B cell (primary cell): ENCODE results near the gene IBSP. TPM values are rescaled to one million over a fixed set of nuclear protein-coding genes. Genes with fewer than 3 reads are reported as not detected.

Experiments
- ATAC-seq: fragments of 200-7000 bp; cut with Tn5 transposase; one replicate; pipeline ENCODE4 v1.10.0; 2021; ENCODE audit warnings: low read depth, mild to moderate bottlenecking, moderate number of reproducible peaks, moderate library complexity
- CTCF ChIA-PET: fragments of 350-600 bp; sonication (Branson Sonifier 250); formaldehyde crosslinking; loops from one replicate; lab custom pipeline; 2021; ENCODE audit warnings: antibody characterized with exemption, inconsistent platforms; lab: Charles Lee
- POLR2A ChIA-PET: fragments of 350-600 bp; sonication (Branson Sonifier 250); formaldehyde crosslinking; loops from one replicate; lab custom pipeline; 2021; ENCODE audit warnings: antibody characterized with exemption; lab: Charles Lee
- DNase-seq: peaks from one replicate; pipeline ENCODE4 v3.0.0; 2013
- H2AFZ ChIP-seq: 2 replicates; pipeline ENCODE4 v1.6.1; 2012; ENCODE audit warnings: mild to moderate bottlenecking, low read depth, low read length; ENCODE audit not compliant: insufficient read depth, poor library complexity, severe bottlenecking
- H3K27ac ChIP-seq, 2 donors: 1 replicate in 1 of 2; 2 replicates in 1 of 2; pipeline ENCODE4 v1.5.1; 2012 to 2013; ENCODE audit warnings: low read length in 2 of 2, mild to moderate bottlenecking in 2 of 2, moderate library complexity in 1 of 2
- H3K27me3 ChIP-seq, 4 experiments: fragments of 200-600 bp in 1 of 4; sonication (generic) in 1 of 4; replicated peaks in 1 of 4; 1 replicate in 2 of 4; 2 replicates in 2 of 4; pipeline versions ENCODE4 v1.6.1 to v1.7.0; 2013 to 2016; ENCODE audit warnings: low read length in 3 of 4, mild to moderate bottlenecking in 2 of 4, mixed read lengths in 1 of 4, moderate library complexity in 1 of 4; ENCODE audit not compliant: insufficient read depth in 4 of 4, control insufficient read depth in 3 of 4; ENCODE audit errors: control extremely low read depth in 1 of 4
- H3K36me3 ChIP-seq, 2 experiments: replicated peaks in 1 of 2; 1 replicate in 1 of 2; 2 replicates in 1 of 2; pipeline versions ENCODE4 v1.6.1 to v1.7.1; 2013; ENCODE audit warnings: low read length in 1 of 2; ENCODE audit not compliant: insufficient read depth in 2 of 2, control insufficient read depth in 1 of 2; ENCODE audit errors: control extremely low read depth in 1 of 2, extremely low read depth in 1 of 2
- H3K4me1 ChIP-seq, 2 donors: fragments of 200-600 bp in 1 of 2; sonication (generic) in 1 of 2; 1 replicate in 1 of 2; 2 replicates in 1 of 2; pipeline versions ENCODE4 v1.5.1 to v1.6.1; 2013 to 2017; ENCODE audit warnings: low read length in 2 of 2; ENCODE audit not compliant: control insufficient read depth in 2 of 2, insufficient read depth in 2 of 2
- H3K4me2 ChIP-seq: replicated peaks from 2 replicates; pipeline ENCODE3; 2012; ENCODE audit warnings: mild to moderate bottlenecking, low read depth, low read length; ENCODE audit not compliant: poor library complexity, severe bottlenecking
- H3K4me3 ChIP-seq, 5 experiments: fragments of 200-600 bp in 1 of 5; sonication (generic) in 1 of 5; 1 replicate in 3 of 5; 2 replicates in 2 of 5; pipeline versions ENCODE4 v1.5.1 to v1.7.0; 2011 to 2016; ENCODE audit warnings: low read length in 4 of 5, mild to moderate bottlenecking in 4 of 5, low read depth in 2 of 5, control low read depth in 1 of 5, moderate library complexity in 1 of 5; ENCODE audit not compliant: insufficient read depth in 1 of 5; ENCODE audit errors: control extremely low read depth in 1 of 5, extremely low read depth in 1 of 5
- H3K79me2 ChIP-seq: fragments of 200-600 bp; sonication (generic); one replicate; pipeline ENCODE4 v1.6.0; 2016; ENCODE audit warnings: low read length; ENCODE audit not compliant: control insufficient read depth, insufficient read depth
- H3K9ac ChIP-seq: fragments of 200-600 bp; sonication (generic); 2 replicates; pipeline ENCODE4 v1.6.1; 2017; ENCODE audit warnings: mild to moderate bottlenecking, low read length, moderate library complexity
- H3K9me3 ChIP-seq, 3 donors: one replicate each; pipeline versions ENCODE4 v1.6.1 to v1.7.1; 2013; ENCODE audit warnings: low read length in 2 of 3; ENCODE audit not compliant: control insufficient read depth in 2 of 3, insufficient read depth in 1 of 3; ENCODE audit errors: control extremely low read depth in 1 of 3
- H4K20me1 ChIP-seq: 2 replicates; pipeline ENCODE4 v1.6.0; 2012; ENCODE audit warnings: mild to moderate bottlenecking, low read length; ENCODE audit not compliant: insufficient read depth, control insufficient read depth, poor library complexity, severe bottlenecking
- H3K27ac Mint-ChIP-seq: one replicate; pipeline ENCODE4 v1.8.0; 2021; ENCODE audit warnings: mixed read lengths
- H3K27me3 Mint-ChIP-seq: one replicate; pipeline ENCODE4 v1.8.0; 2021; ENCODE audit warnings: mixed read lengths
- H3K4me1 Mint-ChIP-seq: one replicate; pipeline ENCODE4 v1.8.0; 2021; ENCODE audit warnings: mixed read lengths
- H3K4me3 Mint-ChIP-seq: one replicate; pipeline ENCODE4 v1.8.0; 2021; ENCODE audit warnings: mixed read lengths
- H3K9me3 Mint-ChIP-seq: one replicate; pipeline ENCODE4 v1.8.0; 2022; ENCODE audit warnings: mixed read lengths; ENCODE audit not compliant: insufficient read depth
- EZH2 ChIP-seq: IDR thresholded peaks from 2 replicates; pipeline ENCODE4 v1.6.1; 2012; ENCODE audit warnings: borderline replicate concordance, low read depth, mild to moderate bottlenecking, moderate library complexity, low read length; ENCODE audit not compliant: insufficient read depth, poor library complexity, severe bottlenecking
- WGBS: methylation state at CpG from one replicate; pipeline ENCODE4 v1.1.5; 2013; ENCODE audit warnings: missing lambda C conversion rate; ENCODE audit not compliant: insufficient coverage; 5-methylcytosine and 5-hydroxymethylcytosine counted together
- intact Hi-C: fragments of 100-400 bp; cut with micrococcal nuclease; formaldehyde crosslinking; loops from one replicate; pipeline ENCODE4 v1.10.0; 2022
- polyA plus RNA-seq: library from polyadenylated mRNA; depleted of rRNA; stranded (reverse); fragments of >200 nt; gene quantifications from 2 replicates; pipeline ENCODE4 v1.2.3, GENCODE V29; 2012
- total RNA-seq, 2 donors: library from RNA; stranded (reverse); fragments of 120-200 nt in 1 of 2; gene quantifications; 1 replicate in 1 of 2; 2 replicates in 1 of 2; pipeline versions ENCODE4 v1.2.3 to v1.2.4, GENCODE V29; 2013 to 2022
- TF ChIP-seq, protein P1 (sequence below): fragments of 200-600 bp; IDR thresholded peaks from one replicate; pipeline ENCODE4 v1.8.0; 2022; ENCODE audit warnings: antibody characterized with exemption, mild to moderate bottlenecking

The IBSP gene
- total and polyA plus RNA-seq, 2 donors (not counting 1 experiment from before 2014, with no cell fraction given) = not detected

GRCh38 chr4:87844452-87844851, 45.1 kb downstream of the IBSP start:
- ChIA-PET CTCF (interaction anchor here (1.2 to 1.4 kb wide), 2 partner anchors 8 to 167 kb away, joined by 3 to 7 read pairs; no protein-coding TSS in a partner anchor), POLR2A (no interaction called here)
- Histone ChIP-seq H3K79me2 (no peaks in the 10 kb centered on the region), H3K4me1 (peaks cover 4 to 7% of the 10 kb centered on the region in 2 donors), H3K36me3 (no peaks in the 10 kb centered on the region), H3K4me3 (no peak overlapping the region), H3K9me3 (no peaks in the 10 kb centered on the region), H4K20me1 (no peaks in the 10 kb centered on the region), H3K4me2 (no peak overlapping the region), H3K9ac (no peak overlapping the region), H3K27ac (no peak overlapping the region), H3K27me3 (peaks cover 0 to 3% (median 0%) of the 10 kb centered on the region in 4 experiments), H2AFZ (no peak overlapping the region)
- Mint-ChIP-seq H3K27ac (no peak overlapping the region), H3K9me3 (no peaks in the 10 kb centered on the region), H3K27me3 (peaks cover 24% of the 10 kb centered on the region), H3K4me3 (no peak overlapping the region), H3K4me1 (peaks cover 7% of the 10 kb centered on the region)
- no CpG with 5 or more reads among the region's 1 CpG for WGBS
- intact Hi-C loops = no loop called here
- TF ChIP-seq, protein P1, sequence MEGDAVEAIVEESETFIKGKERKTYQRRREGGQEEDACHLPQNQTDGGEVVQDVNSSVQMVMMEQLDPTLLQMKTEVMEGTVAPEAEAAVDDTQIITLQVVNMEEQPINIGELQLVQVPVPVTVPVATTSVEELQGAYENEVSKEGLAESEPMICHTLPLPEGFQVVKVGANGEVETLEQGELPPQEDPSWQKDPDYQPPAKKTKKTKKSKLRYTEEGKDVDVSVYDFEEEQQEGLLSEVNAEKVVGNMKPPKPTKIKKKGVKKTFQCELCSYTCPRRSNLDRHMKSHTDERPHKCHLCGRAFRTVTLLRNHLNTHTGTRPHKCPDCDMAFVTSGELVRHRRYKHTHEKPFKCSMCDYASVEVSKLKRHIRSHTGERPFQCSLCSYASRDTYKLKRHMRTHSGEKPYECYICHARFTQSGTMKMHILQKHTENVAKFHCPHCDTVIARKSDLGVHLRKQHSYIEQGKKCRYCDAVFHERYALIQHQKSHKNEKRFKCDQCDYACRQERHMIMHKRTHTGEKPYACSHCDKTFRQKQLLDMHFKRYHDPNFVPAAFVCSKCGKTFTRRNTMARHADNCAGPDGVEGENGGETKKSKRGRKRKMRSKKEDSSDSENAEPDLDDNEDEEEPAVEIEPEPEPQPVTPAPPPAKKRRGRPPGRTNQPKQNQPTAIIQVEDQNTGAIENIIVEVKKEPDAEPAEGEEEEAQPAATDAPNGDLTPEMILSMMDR = no peak
- TF ChIP-seq EZH2 = no peak
- DNase-seq (no peak), ATAC-seq (no peak)

- Histone ChIP-seq H3K27me3 (peaks cover 0 to 3% (median 0%) of the 10 kb centered on the region in 4 experiments), H3K36me3 (no peaks in the 10 kb centered on the region), H3K9me3 (no peaks in the 10 kb centered on the region), H3K4me3 (no peak overlapping the region), H3K4me2 (no peak overlapping the region), H3K4me1 (peaks cover 4 to 7% of the 10 kb centered on the region in 2 donors), H3K79me2 (no peaks in the 10 kb centered on the region), H3K27ac (no peak overlapping the region), H2AFZ (no peak overlapping the region), H4K20me1 (no peaks in the 10 kb centered on the region), H3K9ac (no peak overlapping the region)
- Mint-ChIP-seq H3K27me3 (peaks cover 24% of the 10 kb centered on the region), H3K4me3 (no peak overlapping the region), H3K9me3 (no peaks in the 10 kb centered on the region), H3K4me1 (peaks cover 7% of the 10 kb centered on the region), H3K27ac (no peak overlapping the region)
- intact Hi-C loops = no loop called here
- POLR2A ChIA-PET = no interaction called here
- ATAC-seq (no peak), DNase-seq (no peak)
- 100% methylated on average over 1 of the region's 5 CpGs for WGBS
- TF ChIP-seq EZH2 = no peak
- TF ChIP-seq, protein P1 = no peak
- CTCF ChIA-PET = interaction anchor here (1.2 kb wide), 1 partner anchor 366 kb away, joined by 3 read pairs; no protein-coding TSS in a partner anchor
Observed at GRCh38 chr4:87846226-87846625, 46.9 kb downstream of the IBSP start.
